Right lobe of liver (tissue), 6 donors: ENCODE data around the gene CAMK1. TPM values are rescaled to one million over a fixed set of nuclear protein-coding genes. Genes with fewer than 3 reads are reported as not detected.

ENCODE experiments used
- ATAC-seq, 4 donors: fragments of 200-7000 bp; cut with Tn5 transposase; one replicate each; pipeline ENCODE4 v1.9.1; 2020; ENCODE audit warnings: mild to moderate bottlenecking in 4 of 4, moderate library complexity in 4 of 4
- DNase-seq, 3 donors: peaks; one replicate each; pipeline ENCODE4 v3.0.0-alpha.2; 2020
- H3K27ac ChIP-seq, 3 donors: fragments of 200-600 bp; one replicate each; pipeline ENCODE4 v1.8.0; 2022
- H3K27me3 ChIP-seq, 2 donors: fragments of 200-600 bp; one replicate each; pipeline ENCODE4 v1.8.0; 2022
- H3K36me3 ChIP-seq, 4 donors: fragments of 200-600 bp; sonication (generic) in 1 of 4; one replicate each; pipeline versions ENCODE4 v1.5.1 to v1.8.0; 2017 to 2022; ENCODE audit warnings: control low read depth in 1 of 4
- H3K4me1 ChIP-seq, 4 donors: fragments of 200-600 bp; sonication (generic) in 1 of 4; one replicate each; pipeline versions ENCODE4 v1.5.1 to v1.8.0; 2017 to 2022; ENCODE audit warnings: control low read depth in 1 of 4
- H3K4me3 ChIP-seq, 3 donors: fragments of 200-600 bp; one replicate each; pipeline ENCODE4 v1.8.0; 2022
- H3K9me3 ChIP-seq, 4 donors: fragments of 200-600 bp; sonication (generic) in 1 of 4; one replicate each; pipeline versions ENCODE4 v1.5.1 to v1.8.0; 2017 to 2022; ENCODE audit warnings: control low read depth in 1 of 4
- POLR2A ChIP-seq: fragments of 450-650 bp; IDR thresholded peaks from one replicate; pipeline ENCODE4 v1.6.1; 2017; ENCODE audit warnings: antibody characterized with exemption, mild to moderate bottlenecking
- WGBS: methylation state at CpG from one replicate; pipeline ENCODE4 v1.1.6; 2018; ENCODE audit warnings: low coverage, low lambda C conversion rate; ENCODE audit not compliant: insufficient coverage; ENCODE audit errors: missing lambda C conversion rate; 5-methylcytosine and 5-hydroxymethylcytosine counted together
- intact Hi-C, 2 donors: fragments of 100-400 bp; cut with DNase I; formaldehyde crosslinking; loops; one replicate each; pipeline versions ENCODE4 v1.11.2 to v1.14.1; 2022
- long read RNA-seq: library from polyadenylated mRNA; unstranded; transcript quantifications from one replicate; pipeline ENCODE4 v2.0.0, GENCODE V29; 2019
- total RNA-seq, 6 experiments: library from RNA; depleted of rRNA in 2 of 6; stranded (reverse); fragments of >200 nt in 2 of 6; fragmentation: NEBNext Ultra II Directional in 3 of 6; extraction: Animal tissue kit (Norgen Biotek cat#: 25700) in 3 of 6; gene quantifications; one replicate each; pipeline versions ENCODE4 v1.1.0 to v1.2.4, GENCODE V29; 2016 to 2023
- TF ChIP-seq, protein P1 (sequence below), 4 donors: fragments of 200-600 bp in 3 of 4; fragments of 450-650 bp in 1 of 4; IDR thresholded peaks; one replicate each; pipeline versions ENCODE4 v1.5.1 to v1.8.0; 2016 to 2022; ENCODE audit warnings: antibody characterized with exemption in 4 of 4, mild to moderate bottlenecking in 2 of 4
- donor health status: DM: no; HTN: yes; CAD: no.
- donor health status: DM: no; HTN: no; CAD: no.
- donor health status: DM: no; HTN: no; CAD: no.
- donor health status: DM: no; HTN: yes; CAD: no.
- donor health status: DM: no; HTN: yes; CAD: no.

Gene CAMK1
- 10 to 100 TPM; 10.8 to 33.4 (median 24.5) TPM for total RNA-seq
- long read RNA-seq, partial matches to known transcripts, result 0 of 1 reads
- long read RNA-seq, other reads (novel, unspliced or antisense), result 1 of 1 reads

DNA sequence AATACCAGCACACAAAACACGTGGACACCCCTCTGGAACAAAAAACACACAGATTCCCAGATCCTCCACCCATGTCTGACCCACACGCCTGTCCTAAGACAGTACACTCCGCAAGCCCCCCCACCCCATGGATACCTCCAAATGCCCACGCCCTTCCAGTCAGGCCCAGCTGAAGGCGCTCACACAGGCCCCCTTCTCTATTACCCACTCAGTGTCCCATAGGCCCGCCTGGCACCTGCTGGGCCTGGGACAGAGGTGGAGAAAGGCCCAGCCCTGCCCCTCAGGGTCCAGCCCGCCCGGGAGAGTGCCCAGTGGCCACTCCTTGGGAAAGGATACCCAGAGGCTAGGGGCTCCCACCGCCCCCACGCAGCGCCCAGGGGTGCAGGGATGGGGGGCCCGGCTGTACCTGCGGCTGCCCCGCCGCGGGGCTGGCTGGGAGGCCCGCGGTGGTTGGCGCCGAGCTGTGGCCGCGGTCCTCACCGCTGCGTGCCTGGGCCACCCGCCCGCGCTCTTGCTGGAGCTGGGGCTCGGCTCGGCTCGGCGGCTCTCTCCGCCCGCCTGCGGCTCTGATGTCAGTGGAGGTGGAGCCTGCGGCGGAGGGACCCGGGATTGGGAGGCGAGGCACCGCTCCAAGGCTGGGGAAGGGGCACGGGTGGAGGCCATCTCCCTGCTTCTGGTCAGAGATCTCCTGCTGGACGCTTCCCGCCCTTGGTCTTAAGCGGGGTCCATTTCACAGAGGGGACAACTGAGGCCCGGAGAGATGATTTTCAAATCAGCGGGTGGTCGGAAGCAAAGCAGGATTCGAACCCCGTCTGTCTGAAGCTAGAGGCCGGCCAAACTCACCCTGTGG, at the start of gene CAMK1:
TSS of gene CAMK1 (minus strand) at position 522 of the 850 bp plus-strand sequence. CDS start 2,198 bp downstream, outside the sequence.
- TF ChIP-seq, protein P1, sequence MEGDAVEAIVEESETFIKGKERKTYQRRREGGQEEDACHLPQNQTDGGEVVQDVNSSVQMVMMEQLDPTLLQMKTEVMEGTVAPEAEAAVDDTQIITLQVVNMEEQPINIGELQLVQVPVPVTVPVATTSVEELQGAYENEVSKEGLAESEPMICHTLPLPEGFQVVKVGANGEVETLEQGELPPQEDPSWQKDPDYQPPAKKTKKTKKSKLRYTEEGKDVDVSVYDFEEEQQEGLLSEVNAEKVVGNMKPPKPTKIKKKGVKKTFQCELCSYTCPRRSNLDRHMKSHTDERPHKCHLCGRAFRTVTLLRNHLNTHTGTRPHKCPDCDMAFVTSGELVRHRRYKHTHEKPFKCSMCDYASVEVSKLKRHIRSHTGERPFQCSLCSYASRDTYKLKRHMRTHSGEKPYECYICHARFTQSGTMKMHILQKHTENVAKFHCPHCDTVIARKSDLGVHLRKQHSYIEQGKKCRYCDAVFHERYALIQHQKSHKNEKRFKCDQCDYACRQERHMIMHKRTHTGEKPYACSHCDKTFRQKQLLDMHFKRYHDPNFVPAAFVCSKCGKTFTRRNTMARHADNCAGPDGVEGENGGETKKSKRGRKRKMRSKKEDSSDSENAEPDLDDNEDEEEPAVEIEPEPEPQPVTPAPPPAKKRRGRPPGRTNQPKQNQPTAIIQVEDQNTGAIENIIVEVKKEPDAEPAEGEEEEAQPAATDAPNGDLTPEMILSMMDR (IDR thresholded peaks at IDR 0.05), result no peak
- TF ChIP-seq POLR2A, result peak; percentile 94
- peak within 1 kb of the TSS; percentile 81 to 84 (median 81) for H3K27ac ChIP-seq
- ATAC-seq (peak; percentile 90 to 95 (median 93)), DNase-seq (peak; percentile 91 to 92 (median 92))
- H3K27me3 ChIP-seq, result no peaks in the 10 kb centered on the region
- WGBS, result 8% methylated on average over 14 of the region's 49 CpGs
- peaks cover 0 to 18% (median 4%) of the 10 kb centered on the region in 4 donors for H3K4me1 ChIP-seq
- no peaks in the 10 kb centered on the region for H3K9me3 ChIP-seq
- intact Hi-C loops, result no loop called here
- H3K36me3 ChIP-seq, result peaks cover 0 to 9% (median 4%) of the 10 kb centered on the region in 4 donors
- peak within 1 kb of the TSS; percentile 65 to 95 (median 77) for H3K4me3 ChIP-seq

DNA sequence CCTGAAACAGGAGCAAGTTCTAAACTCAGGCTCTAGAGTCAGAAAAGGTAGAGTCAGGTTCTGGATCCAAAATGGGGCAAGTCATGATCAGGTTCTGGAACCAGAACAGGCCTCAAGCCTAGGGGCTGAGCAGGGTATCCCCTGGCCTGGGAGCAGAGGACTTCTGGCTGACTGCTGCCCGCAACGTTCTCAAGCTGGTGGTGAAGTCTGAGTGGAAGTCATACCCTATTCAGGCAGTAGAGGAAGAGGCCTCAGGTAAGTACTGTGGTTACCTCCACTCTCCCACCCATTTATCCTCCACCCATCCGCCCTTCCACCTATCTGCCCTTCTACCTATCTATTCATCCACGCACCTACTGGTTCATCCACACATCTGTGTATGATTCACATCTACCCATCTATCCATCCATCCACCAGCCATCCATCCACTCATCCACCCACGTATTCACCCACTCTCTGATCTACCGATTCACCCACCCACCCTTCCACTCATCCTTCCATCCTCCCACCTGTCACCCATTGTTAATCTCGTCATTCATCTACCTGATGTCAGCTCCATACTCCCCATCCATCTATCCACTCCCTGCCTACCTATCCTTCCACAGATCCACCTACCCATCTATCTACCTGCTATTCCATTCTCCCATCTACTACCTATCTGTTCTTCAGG, 49.1 kb upstream of the CAMK1 start:
- no peaks in the 10 kb centered on the region for H3K36me3 ChIP-seq
- intact Hi-C loops, result no loop called here
- H3K4me3 ChIP-seq, result no peak overlapping the region
- no peak for TF ChIP-seq POLR2A
- TF ChIP-seq, protein P1 (IDR thresholded peaks at IDR 0.05), result no peak
- ATAC-seq (no peak), DNase-seq (no peak)
- 93% methylated on average over 4 of the region's 7 CpGs for WGBS
- no peaks in the 10 kb centered on the region for H3K27me3 ChIP-seq
- no peak overlapping the region for H3K27ac ChIP-seq
- H3K4me1 ChIP-seq, result no peaks in the 10 kb centered on the region
- H3K9me3 ChIP-seq, result no peaks in the 10 kb centered on the region

DNA sequence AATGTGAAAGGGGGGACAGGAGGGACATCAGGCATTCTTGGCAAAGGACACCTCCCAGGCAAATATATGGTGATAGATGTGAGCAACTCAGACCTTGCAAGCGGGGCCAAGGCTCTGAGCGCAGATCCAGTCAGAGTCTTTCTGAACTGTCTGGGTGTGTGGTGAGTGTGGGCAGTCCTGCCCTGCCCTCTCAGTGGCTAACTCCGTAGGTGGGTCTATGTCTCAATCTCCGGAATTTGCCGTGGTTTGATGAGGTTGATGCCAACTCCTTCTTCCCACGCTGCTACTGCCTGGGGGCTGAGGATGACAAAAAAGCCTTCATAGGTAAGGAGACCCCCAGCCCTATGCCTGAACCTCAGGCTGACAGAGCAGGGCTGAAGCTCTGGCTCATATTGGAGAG, 47.7 kb upstream of the CAMK1 start:
- ATAC-seq, result no peak
- intact Hi-C loops, result no loop called here
- Histone ChIP-seq H3K27ac (no peak overlapping the region), H3K27me3 (no peaks in the 10 kb centered on the region), H3K4me3 (no peak overlapping the region), H3K36me3 (no peaks in the 10 kb centered on the region), H3K4me1 (no peaks in the 10 kb centered on the region), H3K9me3 (no peaks in the 10 kb centered on the region)
- TF ChIP-seq, protein P1 (IDR thresholded peaks at IDR 0.05), result no peak
- no peak for TF ChIP-seq POLR2A
- 83% methylated on average over 1 of the region's 6 CpGs for WGBS
- DNase-seq, result no peak

DNA sequence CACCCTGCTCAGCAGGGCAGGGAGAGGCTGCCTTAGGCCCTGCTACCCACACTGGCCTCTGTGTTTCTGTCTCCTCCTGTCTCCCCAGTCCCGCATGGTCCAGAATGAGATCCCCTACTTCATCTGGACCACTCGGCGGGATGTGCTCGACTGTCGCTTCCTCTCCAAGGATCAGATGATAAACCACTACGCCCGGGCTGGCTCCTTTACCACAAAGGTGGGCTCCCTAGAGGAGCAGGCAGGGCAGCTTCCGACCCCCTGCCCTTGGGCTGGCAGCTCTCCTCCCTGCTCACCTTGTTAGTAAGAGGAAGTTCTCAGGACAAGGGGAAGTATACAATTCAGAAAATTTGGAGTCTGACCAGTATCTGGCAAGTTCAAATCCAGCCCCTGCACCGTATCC, 46.2 kb upstream of the CAMK1 start:
- WGBS, result 87% methylated on average over 3 of the region's 9 CpGs

More for the DNA sequence above, 46.2 kb upstream of the CAMK1 start:
- intact Hi-C loops, result no loop called here
- ATAC-seq, result no peak
- TF ChIP-seq, protein P1 (IDR thresholded peaks at IDR 0.05), result no peak
- no peak for TF ChIP-seq POLR2A
- DNase-seq, result no peak
- Histone ChIP-seq H3K27me3 (no peaks in the 10 kb centered on the region), H3K27ac (no peak overlapping the region), H3K36me3 (no peaks in the 10 kb centered on the region), H3K4me3 (no peak overlapping the region), H3K4me1 (no peaks in the 10 kb centered on the region), H3K9me3 (no peaks in the 10 kb centered on the region)
